Astrocyte of the cerebellum (primary cell): ENCODE measurements around the gene TFPT.
"Not testable (repeated sequence)": the region's sequence is repeated elsewhere in the genome, so short reads cannot be mapped to it uniquely, and the experiment has no call there.

Experiments
- DNase-seq: peaks from one replicate; pipeline ENCODE4 v3.0.0-alpha.2; 2011; ENCODE audit warnings: low read depth
- H3K4me3 ChIP-seq: 2 replicates; pipeline ENCODE4 v1.5.1; 2011; ENCODE audit warnings: mild to moderate bottlenecking, low read depth, low read length, moderate library complexity
- in situ Hi-C: cut with HindIII; loops from 2 replicates; pipeline ENCODE4 v1.10.0; 2017; ENCODE audit warnings: low sequenced_read_pairs
- TF ChIP-seq, protein P1 (sequence below): IDR thresholded peaks from 2 replicates; pipeline ENCODE4 v1.5.1; 2012; ENCODE audit warnings: low read length, low read depth, moderate library complexity, mild to moderate bottlenecking; ENCODE audit errors: missing control alignments

The TFPT gene

DNA sequence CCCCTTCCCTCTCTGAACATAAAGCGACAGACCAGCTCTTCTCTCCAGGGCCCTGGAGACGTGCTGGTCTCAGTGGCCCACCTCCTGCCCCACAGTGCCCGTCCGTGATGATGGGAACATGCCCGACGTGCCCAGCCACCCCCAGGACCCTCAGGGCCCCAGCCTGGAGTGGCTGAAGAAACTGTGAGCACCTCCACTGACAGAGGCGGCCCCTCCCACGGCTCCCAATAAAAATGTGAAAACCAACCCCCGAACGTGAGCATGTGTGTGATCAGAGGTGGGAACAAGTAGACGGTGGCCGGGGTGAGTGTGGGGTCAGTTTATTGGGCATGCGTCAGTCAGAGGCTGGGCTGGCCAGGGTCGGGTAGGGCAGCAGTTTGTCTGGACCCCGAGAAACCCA, 8.7 kb downstream of the TFPT start:
- TF ChIP-seq, protein P1, sequence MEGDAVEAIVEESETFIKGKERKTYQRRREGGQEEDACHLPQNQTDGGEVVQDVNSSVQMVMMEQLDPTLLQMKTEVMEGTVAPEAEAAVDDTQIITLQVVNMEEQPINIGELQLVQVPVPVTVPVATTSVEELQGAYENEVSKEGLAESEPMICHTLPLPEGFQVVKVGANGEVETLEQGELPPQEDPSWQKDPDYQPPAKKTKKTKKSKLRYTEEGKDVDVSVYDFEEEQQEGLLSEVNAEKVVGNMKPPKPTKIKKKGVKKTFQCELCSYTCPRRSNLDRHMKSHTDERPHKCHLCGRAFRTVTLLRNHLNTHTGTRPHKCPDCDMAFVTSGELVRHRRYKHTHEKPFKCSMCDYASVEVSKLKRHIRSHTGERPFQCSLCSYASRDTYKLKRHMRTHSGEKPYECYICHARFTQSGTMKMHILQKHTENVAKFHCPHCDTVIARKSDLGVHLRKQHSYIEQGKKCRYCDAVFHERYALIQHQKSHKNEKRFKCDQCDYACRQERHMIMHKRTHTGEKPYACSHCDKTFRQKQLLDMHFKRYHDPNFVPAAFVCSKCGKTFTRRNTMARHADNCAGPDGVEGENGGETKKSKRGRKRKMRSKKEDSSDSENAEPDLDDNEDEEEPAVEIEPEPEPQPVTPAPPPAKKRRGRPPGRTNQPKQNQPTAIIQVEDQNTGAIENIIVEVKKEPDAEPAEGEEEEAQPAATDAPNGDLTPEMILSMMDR = no peak
- H3K4me3 ChIP-seq = no peak overlapping the region
- in situ Hi-C loops = no loop called here
- no peak for DNase-seq

DNA sequence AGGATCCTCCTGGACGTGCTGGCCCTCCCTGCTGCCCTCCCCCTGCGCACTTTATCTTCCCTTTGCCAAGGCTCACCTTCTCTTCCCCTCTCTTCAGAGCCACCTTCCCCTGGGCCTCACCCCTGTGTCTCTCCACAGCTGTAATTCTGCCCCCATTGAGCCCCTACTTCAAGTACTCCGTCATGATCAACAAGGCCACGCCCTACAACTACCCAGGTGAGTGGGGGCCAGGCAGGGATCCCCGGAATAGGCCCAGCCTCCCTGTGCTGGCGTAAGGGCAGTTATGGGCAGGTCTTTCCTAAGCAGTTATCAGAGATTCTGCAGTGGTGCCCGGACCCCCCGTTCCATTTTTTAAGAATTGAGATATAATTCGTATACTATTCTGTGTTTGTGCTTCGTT, 9.7 kb downstream of the TFPT start:
- TF ChIP-seq, protein P1 = no peak
- H3K4me3 ChIP-seq = no peak overlapping the region
- in situ Hi-C loops = no loop called here
- no peak for DNase-seq

DNA sequence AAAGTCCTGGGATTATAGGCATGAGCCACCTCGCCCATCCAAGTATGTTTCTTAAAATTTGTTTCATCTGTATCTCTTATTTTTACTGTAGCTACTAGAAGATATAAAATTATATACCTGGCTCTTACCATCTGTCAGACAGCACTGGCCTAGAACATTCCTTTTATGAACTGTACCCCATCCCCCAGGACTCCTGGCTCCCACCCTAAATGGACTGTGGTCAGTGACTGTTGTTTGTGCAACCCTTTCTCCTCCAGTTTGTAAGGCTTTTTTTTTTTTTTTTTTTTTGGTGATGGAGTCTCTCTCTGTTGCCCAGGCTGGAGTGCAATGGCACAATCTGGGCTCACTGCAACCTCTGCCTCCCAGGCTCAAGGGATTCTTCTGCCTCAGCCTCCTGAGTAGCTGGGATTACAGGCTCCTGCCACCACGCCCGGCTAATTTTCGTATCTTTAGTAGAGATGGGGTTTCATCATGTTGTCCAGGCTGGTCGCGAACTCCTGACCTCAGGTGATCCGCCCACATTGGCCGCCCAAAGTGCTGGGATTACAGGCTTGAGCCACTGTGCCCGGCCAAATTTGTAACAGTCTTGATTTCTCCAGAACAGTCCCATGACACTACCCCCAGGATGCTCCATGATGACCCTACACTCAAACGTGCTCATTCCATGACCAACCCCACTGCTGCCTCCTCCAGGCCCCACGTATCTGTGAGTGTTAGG, 10.3 kb downstream of the TFPT start:
- H3K4me3 ChIP-seq = no peak overlapping the region
- in situ Hi-C loops = no loop called here
- TF ChIP-seq, protein P1 = no peak
- DNase-seq = no peak

DNA sequence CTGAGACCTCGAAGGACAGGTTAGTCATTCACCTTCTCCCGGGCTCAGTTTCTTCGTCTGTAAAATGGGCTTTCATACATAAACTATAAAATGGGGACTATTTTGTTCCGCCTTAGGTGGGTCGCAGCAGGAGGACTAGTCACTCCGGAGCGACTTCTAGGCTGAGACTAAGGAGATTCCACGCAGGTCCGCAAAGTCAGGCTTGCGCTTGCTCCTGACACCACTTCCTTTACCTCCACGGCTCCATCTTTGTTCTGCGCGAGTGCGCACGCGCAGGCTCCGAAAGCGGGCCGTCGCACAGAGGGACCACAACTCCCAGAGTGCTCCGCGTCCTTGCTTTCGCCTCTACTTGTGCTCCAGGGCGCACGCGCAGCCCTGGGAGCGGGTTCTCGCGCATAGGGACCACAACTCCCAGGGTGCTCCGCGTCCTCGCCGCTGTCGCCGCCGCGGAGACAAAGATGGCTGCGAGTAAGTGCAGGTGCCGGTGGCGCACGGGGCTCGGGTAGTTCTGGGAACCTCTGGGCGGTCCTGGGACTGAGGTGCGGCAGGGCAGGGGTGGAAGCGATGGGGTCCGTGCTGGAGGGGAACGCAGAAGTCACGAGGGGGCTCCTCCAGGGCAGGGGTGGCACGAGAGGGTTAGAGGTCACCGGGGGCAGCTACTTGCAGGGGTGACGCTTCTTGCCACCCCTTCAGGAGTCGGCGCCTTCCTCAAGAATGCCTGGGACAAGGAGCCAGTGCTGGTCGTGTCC, 12.9 kb downstream of the TFPT start, which contains the start of gene NDUFA3:
NDUFA3 (plus strand) TSS at position 435 of the 749 bp plus-strand sequence; CDS start at position 459, 24 bp downstream.
- H3K4me3 ChIP-seq = peak within 1 kb of the TSS; percentile 99
- peak; percentile 95 for DNase-seq
- TF ChIP-seq, protein P1 = no peak
- in situ Hi-C loops = no loop called here

DNA sequence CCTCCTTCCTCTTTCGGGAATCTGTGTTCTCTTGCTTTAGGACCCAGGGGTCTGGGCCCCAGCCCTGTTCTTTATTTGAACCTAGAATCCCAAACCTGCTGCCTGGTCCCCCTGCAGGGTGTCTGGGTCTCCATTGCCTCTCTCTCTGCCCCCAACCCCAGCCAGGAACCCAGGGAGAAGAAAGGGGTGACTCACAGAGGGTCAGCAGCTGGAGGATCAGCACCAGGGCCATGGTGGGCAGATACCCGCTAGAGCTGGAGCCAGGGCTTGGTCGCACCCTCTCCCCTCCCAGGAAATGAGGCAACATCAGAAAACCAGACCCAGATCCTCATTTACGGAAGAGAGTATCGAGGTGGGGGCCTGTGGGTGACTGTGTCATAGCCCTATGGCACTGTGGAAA, 14.9 kb downstream of the TFPT start, which contains the start of gene OSCAR:
OSCAR (minus strand) TSS at position 243 of the 400 bp plus-strand sequence; CDS start at position 232, 11 bp downstream.
- in situ Hi-C loops = no loop called here
- no peak within 1 kb of the TSS for H3K4me3 ChIP-seq
- DNase-seq = no peak

DNA sequence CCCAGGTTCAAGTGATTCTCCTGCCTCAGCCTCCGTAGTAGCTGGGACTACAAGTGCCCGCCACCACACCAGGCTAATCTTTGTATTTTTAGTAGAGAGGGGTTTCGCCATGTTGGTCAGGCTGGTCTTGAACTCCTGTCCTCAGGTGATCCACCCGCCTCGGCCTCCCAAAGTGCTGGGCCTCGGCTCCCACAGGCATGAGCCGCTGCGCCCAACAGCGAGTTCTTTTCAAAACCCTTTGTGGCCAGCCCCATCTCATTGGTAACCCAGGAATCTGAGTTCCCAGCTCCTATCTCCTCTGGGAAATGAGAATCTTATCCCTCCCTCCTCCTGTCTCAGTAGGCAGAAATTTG, 15.6 kb downstream of the TFPT start:
- DNase-seq, in situ Hi-C loops, H3K4me3 ChIP-seq: not testable (repeated sequence)

More for the DNA sequence above, 14.9 kb downstream of the TFPT start, which contains the start of gene OSCAR:
- TF ChIP-seq, protein P1 = no peak
